GM19023 (cell line): ENCODE results near the gene IFIT3.
"Not testable (repeated sequence)": the region's sequence is repeated elsewhere in the genome, so short reads cannot be mapped to it uniquely, and the experiment has no call there.

Source experiments
- ATAC-seq: cut with Tn5 transposase; IDR thresholded peaks from one replicate; pipeline ENCODE4 v1.9.1; 2021; ENCODE audit warnings: mild to moderate bottlenecking, moderate library complexity; ENCODE audit not compliant: unreplicated experiment

Gene IFIT3

GRCh38 chr10:89303161-89303560 lies 24.6 kb upstream of the IFIT3 start:
- ATAC-seq: no peak

GRCh38 chr10:89304026-89304425 lies 23.8 kb upstream of the IFIT3 start:
- no peak for ATAC-seq

DNA sequence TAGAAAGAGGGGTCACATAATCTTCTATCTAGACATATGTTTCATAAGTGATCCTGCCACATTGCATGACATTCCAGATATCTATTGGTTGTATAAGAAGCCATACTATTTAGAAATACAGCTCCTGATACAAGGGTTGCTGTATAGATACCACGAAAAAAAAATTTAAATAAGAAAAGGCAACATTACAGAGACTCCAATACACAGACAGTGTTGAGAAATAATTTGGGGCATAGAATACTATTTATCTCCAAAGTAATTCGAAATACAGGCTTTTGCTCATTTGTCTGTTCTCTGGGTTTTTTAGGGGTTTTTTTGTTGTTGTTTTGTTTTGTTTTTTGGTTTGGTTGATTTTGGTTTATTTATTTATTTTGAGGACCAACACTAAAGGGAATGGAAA lies 23.4 kb upstream of the IFIT3 start:
- no peak for ATAC-seq

GRCh38 chr10:89304925-89305324 lies 22.9 kb upstream of the IFIT3 start:
- ATAC-seq: no peak

DNA sequence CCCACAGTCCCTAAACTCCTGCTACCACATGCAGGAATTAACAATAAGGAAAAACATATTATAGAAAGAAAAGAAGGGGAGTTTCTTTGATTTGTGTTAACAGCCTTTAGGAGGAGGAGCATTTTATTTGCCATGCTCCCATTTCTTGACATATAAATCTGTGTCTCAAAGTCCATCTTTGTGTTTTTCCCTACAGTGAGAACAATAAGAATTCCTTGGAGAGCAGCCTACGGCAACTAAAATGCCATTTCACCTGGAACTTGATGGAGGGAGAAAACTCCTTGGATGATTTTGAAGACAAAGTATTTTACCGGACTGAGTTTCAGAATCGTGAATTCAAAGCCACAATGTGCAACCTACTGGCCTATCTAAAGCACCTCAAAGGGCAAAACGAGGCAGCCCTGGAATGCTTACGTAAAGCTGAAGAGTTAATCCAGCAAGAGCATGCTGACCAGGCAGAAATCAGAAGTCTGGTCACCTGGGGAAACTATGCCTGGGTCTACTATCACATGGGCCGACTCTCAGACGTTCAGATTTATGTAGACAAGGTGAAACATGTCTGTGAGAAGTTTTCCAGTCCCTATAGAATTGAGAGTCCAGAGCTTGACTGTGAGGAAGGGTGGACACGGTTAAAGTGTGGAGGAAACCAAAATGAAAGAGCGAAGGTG lies 21.9 kb upstream of the IFIT3 start:
- no peak for ATAC-seq

DNA sequence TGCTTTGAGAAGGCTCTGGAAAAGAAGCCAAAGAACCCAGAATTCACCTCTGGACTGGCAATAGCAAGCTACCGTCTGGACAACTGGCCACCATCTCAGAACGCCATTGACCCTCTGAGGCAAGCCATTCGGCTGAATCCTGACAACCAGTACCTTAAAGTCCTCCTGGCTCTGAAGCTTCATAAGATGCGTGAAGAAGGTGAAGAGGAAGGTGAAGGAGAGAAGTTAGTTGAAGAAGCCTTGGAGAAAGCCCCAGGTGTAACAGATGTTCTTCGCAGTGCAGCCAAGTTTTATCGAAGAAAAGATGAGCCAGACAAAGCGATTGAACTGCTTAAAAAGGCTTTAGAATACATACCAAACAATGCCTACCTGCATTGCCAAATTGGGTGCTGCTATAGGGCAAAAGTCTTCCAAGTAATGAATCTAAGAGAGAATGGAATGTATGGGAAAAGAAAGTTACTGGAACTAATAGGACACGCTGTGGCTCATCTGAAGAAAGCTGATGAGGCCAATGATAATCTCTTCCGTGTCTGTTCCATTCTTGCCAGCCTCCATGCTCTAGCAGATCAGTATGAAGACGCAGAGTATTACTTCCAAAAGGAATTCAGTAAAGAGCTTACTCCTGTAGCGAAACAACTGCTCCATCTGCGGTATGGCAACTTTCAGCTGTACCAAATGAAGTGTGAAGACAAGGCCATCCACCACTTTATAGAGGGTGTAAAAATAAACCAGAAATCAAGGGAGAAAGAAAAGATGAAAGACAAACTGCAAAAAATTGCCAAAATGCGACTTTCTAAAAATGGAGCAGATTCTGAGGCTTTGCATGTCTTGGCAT lies 21.1 kb upstream of the IFIT3 start:
- no peak for ATAC-seq

DNA sequence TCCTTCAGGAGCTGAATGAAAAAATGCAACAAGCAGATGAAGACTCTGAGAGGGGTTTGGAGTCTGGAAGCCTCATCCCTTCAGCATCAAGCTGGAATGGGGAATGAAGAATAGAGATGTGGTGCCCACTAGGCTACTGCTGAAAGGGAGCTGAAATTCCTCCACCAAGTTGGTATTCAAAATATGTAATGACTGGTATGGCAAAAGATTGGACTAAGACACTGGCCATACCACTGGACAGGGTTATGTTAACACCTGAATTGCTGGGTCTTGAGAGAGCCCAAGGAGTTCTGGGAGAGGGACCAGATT lies 20.6 kb upstream of the IFIT3 start:
- no peak for ATAC-seq

- ATAC-seq: no peak
These were observed 19.5 kb upstream of the IFIT3 start for GRCh38 chr10:89308266-89308665.

DNA sequence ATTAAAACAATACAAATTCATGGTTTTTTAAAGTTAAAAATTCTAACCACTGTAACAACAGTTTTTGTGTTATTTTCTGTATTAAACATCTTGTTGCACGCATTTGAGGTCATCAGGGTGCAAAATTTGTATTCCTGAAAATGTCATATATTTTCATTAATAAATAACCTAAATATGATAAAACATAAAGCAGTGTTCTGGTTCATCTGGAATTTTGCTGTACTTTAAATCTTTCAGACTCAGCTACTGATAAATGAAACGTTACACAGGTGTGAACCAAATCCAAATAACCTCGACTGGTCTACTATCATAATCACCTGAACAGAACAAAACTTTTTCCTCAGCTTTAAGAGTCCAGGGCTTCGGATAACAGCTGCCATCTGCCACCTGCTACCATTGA lies 19.1 kb upstream of the IFIT3 start:
- ATAC-seq: no peak

DNA sequence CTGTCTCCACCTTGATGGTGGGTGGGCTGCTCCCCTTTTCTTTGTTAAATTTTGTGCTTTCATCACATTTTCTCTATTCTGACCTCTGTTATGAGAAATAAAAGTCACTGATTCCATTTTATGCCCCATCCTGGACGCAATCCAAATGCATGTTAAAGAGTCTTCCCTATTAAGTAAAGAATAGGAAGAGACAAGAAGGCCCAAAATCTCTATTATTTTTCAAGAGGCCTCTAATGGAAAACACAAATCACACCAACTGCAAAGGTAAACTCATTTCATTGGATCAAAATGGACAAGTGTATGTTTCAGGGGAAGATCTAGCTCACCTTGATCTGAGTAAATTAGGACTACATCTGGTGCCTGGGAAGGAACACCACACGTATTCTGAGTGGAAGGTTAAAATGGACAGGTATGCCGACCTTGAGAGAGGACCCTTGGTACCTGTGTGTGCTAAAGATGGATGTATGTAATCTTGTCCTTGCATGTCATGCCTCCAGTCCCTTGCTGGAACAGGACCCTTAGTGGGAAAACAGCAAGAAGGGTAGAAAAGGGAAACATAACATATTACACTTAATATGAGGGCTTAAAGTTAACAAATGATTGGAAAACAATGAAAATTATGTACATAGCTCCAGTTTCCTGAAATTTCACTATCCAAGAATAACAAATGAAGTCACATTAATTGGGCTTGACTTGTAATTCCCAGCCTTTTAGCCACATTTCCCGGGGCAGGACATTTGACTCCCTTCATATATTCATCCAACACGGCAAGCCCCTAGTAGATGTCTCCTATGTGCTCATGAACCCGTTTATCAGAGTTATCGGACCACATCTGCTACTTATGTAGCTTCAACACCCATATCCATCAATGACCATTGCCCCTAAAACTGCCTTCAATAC lies 18.4 kb upstream of the IFIT3 start:
- no peak for ATAC-seq

GRCh38 chr10:89310056-89310893 lies 17.5 kb upstream of the IFIT3 start:
- no peak for ATAC-seq

DNA sequence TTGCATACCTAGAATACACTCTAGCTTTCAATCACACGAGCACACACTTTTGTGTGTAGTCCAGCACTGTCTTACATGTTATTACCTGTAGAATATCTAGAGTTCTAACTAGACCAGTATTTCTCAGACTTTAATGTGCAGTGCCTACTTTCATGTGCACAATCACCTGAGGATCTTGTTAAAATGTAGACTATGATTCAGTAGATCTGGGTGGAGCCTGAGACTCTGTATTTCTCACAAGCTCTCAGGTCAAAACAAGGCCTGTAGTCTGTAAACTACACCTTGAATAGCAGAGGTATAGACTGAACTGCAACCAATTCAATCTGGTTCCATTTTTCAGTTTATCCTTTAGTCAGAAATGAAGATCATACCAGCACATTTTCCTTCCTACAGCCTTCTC lies 14.8 kb upstream of the IFIT3 start:
- ATAC-seq: no peak

GRCh38 chr10:89314676-89315075 lies 13.1 kb upstream of the IFIT3 start:
- no peak for ATAC-seq

GRCh38 chr10:89318047-89318446 lies 9.8 kb upstream of the IFIT3 start:
- ATAC-seq: not testable (repeated sequence)

GRCh38 chr10:89325081-89325480 lies 2.7 kb upstream of the IFIT3 start:
- ATAC-seq: not testable (repeated sequence)

- ATAC-seq: not testable (repeated sequence)
These were observed 1.9 kb upstream of the IFIT3 start for GRCh38 chr10:89325856-89326255.

DNA sequence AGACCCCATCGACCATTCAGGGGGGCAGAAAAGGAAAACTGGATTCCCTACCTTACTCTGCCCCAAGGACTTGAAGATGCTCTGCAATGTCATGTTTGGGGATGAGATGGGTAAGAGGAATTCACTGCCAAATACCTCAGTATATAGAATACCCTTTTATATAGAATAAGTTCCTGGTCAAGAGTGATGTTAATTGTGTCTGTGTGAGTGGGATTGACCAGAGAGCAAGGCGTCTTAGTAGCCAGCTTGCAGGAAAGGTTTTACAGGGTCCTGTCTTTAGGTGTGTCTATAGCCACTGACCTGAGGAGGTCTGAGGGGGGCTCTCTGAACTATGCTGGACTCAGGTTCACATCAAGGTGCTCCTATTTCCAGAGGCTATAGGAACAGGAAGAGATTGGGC lies 1.4 kb downstream of the IFIT3 start:
- no peak for ATAC-seq

- not testable (repeated sequence) for ATAC-seq
These were observed 2.2 kb downstream of the IFIT3 start for GRCh38 chr10:89330014-89330413.

DNA sequence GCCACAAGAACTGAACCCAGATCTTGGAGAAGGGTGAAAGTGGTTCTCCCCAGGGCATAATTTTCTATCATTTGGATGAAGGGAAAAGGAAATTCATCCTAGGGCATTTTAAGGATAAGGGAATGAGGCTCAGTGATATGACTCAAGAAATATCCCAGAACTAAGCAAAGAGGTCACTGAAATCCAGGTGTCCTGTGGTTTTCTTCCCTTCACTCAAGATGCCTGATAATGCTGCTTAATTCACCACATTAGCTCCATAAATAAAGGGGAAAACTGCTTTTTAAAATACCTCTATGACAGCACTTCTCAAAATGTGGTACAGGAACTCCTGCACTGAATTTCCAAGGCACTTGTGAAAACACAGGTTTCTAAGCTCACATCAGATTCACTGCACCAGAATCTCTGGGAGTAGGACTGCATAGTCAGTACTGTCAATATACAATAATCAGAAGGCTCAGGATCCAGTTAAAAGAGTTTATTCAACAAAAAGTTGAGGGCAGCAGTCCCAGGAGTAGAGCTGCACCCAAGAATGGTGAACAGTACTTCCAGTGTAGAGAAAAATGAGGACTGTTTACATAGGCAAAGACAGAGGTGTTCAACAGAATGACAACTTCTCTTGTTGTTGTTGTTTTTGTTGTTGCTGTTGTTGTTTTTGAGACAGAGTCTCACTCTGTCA lies 2.9 kb downstream of the IFIT3 start:
- no peak for ATAC-seq

GRCh38 chr10:89331487-89332122 lies 3.8 kb downstream of the IFIT3 start:
- ATAC-seq: not testable (repeated sequence)
